ENCODE data around the gene MMP20. TPM values are rescaled to one million over a fixed set of nuclear protein-coding genes. Genes with fewer than 3 reads are reported as not detected.

MMP20 gene
- total and polyA plus RNA-seq, 2 experiments from 2014 or later, result not detected

DNA sequence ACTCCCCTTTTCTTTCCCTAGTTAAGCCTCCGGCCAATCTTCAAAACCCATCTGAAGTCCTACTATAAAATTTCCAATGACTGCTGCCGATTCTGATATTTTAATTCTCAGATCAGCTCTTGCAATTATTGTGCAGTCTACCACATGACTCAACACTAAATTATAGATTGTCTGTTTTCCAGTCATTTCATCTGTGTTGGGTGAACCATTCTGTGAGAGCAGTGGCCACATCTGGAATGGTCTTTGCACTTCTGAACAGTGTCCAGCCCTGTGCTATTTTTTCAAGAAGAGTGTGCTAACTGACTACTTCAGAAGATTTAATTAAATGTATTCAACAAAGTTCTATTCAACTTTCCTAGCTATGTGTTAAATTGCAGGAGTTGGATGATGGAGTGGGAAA, 47.4 kb downstream of the MMP20 start:
- no peak for TF ChIP-seq EZH2phosphoT487 (IDR thresholded peaks at IDR 0.05; ENCODE audit: insufficient read depth, low read depth)
- in situ Hi-C loops (cut with MboI), result no loop called here
- Histone ChIP-seq H3K4me1 (ENCODE audit: insufficient read depth) (0 out of 2 replicates have a peak, but pooled peaks cover 5% of the 10 kb centered on the region), H3K9ac (no peak overlapping the region), H3K4me3 (no peak overlapping the region), H3K27me3 (replicated peaks; ENCODE audit: insufficient read depth) (no peaks in the 10 kb centered on the region), H3K9me2 (ENCODE audit: insufficient read depth) (no peaks in the 10 kb centered on the region), H3K9me3 (ENCODE audit: low read depth) (no peaks in the 10 kb centered on the region), H3K4me2 (ENCODE audit: unreplicated experiment) (no peak overlapping the region), H3K27ac (no peak overlapping the region), H3F3A (ENCODE audit: insufficient read depth) (no peaks in the 10 kb centered on the region), H4K20me1 (ENCODE audit: insufficient read depth) (no peaks in the 10 kb centered on the region), H3K79me2 (ENCODE audit: insufficient read depth) (no peaks in the 10 kb centered on the region), H2AFZ (no peak overlapping the region), H3K36me3 (ENCODE audit: low read depth) (no peaks in the 10 kb centered on the region)
- WGBS, 2 experiments (ENCODE audit: low coverage in 1 of 2, low lambda C conversion rate in 2 of 2, missing lambda C conversion rate in 2 of 2), result 31% methylated on average over 2 of the region's 2 CpGs
- DNase-seq, result no peak

DNA sequence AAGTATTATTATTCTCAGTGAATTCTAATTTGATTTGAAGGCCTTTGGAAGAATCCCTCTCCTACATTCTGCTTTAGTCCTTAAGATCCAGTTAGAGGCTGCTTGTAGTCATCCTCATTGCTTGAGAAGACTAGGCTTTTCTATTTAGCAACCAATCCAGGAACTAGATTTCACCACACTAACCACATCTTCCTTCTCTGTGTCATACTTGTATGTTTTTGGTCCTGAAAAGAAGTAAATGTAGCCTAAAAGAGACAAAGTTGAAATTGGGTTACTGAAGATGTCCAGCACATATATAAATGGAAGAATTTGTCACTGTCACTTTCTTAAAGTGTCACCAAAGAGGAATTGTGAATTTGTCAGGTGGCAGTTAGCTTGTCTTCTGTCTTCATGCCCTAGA, 48.0 kb downstream of the MMP20 start:
- Histone ChIP-seq H3K27me3 (replicated peaks; ENCODE audit: insufficient read depth) (no peaks in the 10 kb centered on the region), H3K27ac (no peak overlapping the region), H3K9me3 (ENCODE audit: low read depth) (no peaks in the 10 kb centered on the region), H3K9me2 (ENCODE audit: insufficient read depth) (no peaks in the 10 kb centered on the region), H3K79me2 (ENCODE audit: insufficient read depth) (no peaks in the 10 kb centered on the region), H3K4me2 (ENCODE audit: unreplicated experiment) (no peak overlapping the region), H2AFZ (no peak overlapping the region), H3F3A (ENCODE audit: insufficient read depth) (no peaks in the 10 kb centered on the region), H3K36me3 (ENCODE audit: low read depth) (no peaks in the 10 kb centered on the region), H3K9ac (no peak overlapping the region), H3K4me1 (ENCODE audit: insufficient read depth) (0 out of 2 replicates have a peak, but pooled peaks cover 5% of the 10 kb centered on the region), H3K4me3 (no peak overlapping the region), H4K20me1 (ENCODE audit: insufficient read depth) (no peaks in the 10 kb centered on the region)
- peak; percentile 57 for DNase-seq
- in situ Hi-C loops (cut with MboI), result no loop called here
- TF ChIP-seq EZH2 (IDR thresholded peaks at IDR 0.05; ENCODE audit: insufficient read depth, poor library complexity, severe bottlenecking) (no peak), EZH2phosphoT487 (IDR thresholded peaks at IDR 0.05; ENCODE audit: insufficient read depth, low read depth) (no peak)

DNA sequence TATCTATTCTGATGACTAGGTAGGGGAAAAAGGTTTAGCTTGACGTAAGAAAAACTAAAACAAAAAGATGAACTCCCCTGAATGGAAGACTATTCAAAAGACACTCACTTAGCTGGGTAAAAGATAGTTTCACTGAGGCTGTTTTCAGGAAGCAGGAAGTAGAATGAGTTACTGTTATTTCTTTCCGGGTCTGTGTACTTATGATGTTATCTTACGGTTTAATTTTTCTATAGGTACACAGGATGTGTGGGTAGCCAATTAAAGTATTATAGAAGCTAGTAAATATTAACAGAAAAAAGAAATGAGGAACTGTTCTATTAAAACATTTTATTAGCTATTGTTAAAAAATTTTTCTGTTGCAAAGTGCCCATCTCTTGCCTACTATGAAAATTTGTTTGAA, 48.8 kb downstream of the MMP20 start:
- Histone ChIP-seq H2AFZ (no peak overlapping the region), H3K27ac (no peak overlapping the region), H3K27me3 (replicated peaks; ENCODE audit: insufficient read depth) (no peaks in the 10 kb centered on the region), H3K4me2 (ENCODE audit: unreplicated experiment) (no peak overlapping the region), H3K4me1 (ENCODE audit: insufficient read depth) (0 out of 2 replicates have a peak, but pooled peaks cover 5% of the 10 kb centered on the region), H3F3A (ENCODE audit: insufficient read depth) (no peaks in the 10 kb centered on the region), H4K20me1 (ENCODE audit: insufficient read depth) (no peaks in the 10 kb centered on the region), H3K36me3 (ENCODE audit: low read depth) (no peaks in the 10 kb centered on the region), H3K9me3 (ENCODE audit: low read depth) (no peaks in the 10 kb centered on the region), H3K4me3 (no peak overlapping the region), H3K79me2 (ENCODE audit: insufficient read depth) (no peaks in the 10 kb centered on the region), H3K9ac (no peak overlapping the region), H3K9me2 (ENCODE audit: insufficient read depth) (no peaks in the 10 kb centered on the region)
- in situ Hi-C loops (cut with MboI), result no loop called here
- TF ChIP-seq EZH2 (IDR thresholded peaks at IDR 0.05; ENCODE audit: insufficient read depth, poor library complexity, severe bottlenecking) (no peak), EZH2phosphoT487 (IDR thresholded peaks at IDR 0.05; ENCODE audit: insufficient read depth, low read depth) (no peak)
- 94 to 95% methylated on average over 3 of the region's 3 CpGs for WGBS, 2 experiments (ENCODE audit: low coverage in 1 of 2, low lambda C conversion rate in 2 of 2, missing lambda C conversion rate in 2 of 2)
- no peak for DNase-seq

DNA sequence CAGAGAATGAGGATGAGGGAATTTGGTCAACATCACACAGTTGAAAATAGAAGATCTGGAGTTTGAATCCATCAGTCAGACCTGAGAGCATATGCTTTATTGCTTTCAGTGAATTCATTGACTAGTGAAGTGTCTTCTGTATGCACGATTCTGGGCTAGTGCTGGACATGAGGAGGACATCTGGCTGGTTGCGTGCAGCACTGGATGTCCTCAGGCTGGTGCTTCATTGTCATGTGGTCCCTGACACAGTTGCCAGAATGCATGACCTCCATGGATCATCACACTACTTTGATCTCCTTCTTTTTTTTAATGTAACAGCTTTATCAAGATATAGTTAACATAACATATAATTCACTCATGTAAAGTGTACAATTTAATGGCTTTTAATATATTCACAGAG, 50.1 kb downstream of the MMP20 start:
- WGBS, 2 experiments (ENCODE audit: low coverage in 1 of 2, low lambda C conversion rate in 2 of 2, missing lambda C conversion rate in 2 of 2), result 13 to 17% methylated on average over 2 of the region's 2 CpGs

DNA sequence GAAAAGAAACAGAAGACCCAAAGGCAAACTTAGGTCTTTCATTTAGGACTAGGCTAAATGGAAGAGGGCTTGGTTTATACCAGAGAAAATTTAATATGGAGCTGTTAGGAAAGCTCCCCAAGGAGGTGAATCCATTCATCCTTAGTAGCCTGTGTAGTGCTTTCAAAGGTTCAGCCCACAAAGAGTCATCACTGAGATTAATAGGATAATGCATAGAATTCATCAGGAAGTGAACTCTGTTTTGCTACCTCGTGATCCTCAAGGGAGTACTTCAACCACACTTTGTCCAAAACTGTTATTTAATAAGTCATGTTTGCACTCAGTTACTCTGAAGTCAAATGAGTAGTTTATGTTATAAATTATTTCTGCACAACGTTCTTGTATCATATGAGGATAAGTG, 51.3 kb downstream of the MMP20 start:
- no peak overlapping the region for H3K4me2 ChIP-seq (ENCODE audit: unreplicated experiment)
- no peak for TF ChIP-seq EZH2 (IDR thresholded peaks at IDR 0.05; ENCODE audit: insufficient read depth, poor library complexity, severe bottlenecking)
- TF ChIP-seq EZH2phosphoT487 (IDR thresholded peaks at IDR 0.05; ENCODE audit: insufficient read depth, low read depth), result no peak
- no peaks in the 10 kb centered on the region for H3K27me3 ChIP-seq (replicated peaks; ENCODE audit: insufficient read depth)
- no peak overlapping the region for H2AFZ ChIP-seq
- H3K36me3 ChIP-seq (ENCODE audit: low read depth), result no peaks in the 10 kb centered on the region
- no peak for DNase-seq
- no peaks in the 10 kb centered on the region for H3K4me1 ChIP-seq (ENCODE audit: insufficient read depth)
- no peaks in the 10 kb centered on the region for H3K9me2 ChIP-seq (ENCODE audit: insufficient read depth)
- H3K79me2 ChIP-seq (ENCODE audit: insufficient read depth), result no peaks in the 10 kb centered on the region
- no peaks in the 10 kb centered on the region for H3F3A ChIP-seq (ENCODE audit: insufficient read depth)
- in situ Hi-C loops (cut with MboI), result no loop called here
- no peak overlapping the region for H3K9ac ChIP-seq
- H4K20me1 ChIP-seq (ENCODE audit: insufficient read depth), result no peaks in the 10 kb centered on the region
- H3K27ac ChIP-seq, result no peak overlapping the region
- 17 to 20% methylated on average over 2 of the region's 2 CpGs for whole genome bisulfite sequencing, 2 experiments (ENCODE audit: low coverage in 1 of 2, low lambda C conversion rate in 2 of 2, missing lambda C conversion rate in 2 of 2)
- no peak overlapping the region for H3K4me3 ChIP-seq
- H3K9me3 ChIP-seq (ENCODE audit: low read depth), result no peaks in the 10 kb centered on the region

More for the DNA sequence above, 50.1 kb downstream of the MMP20 start:
- no peaks in the 10 kb centered on the region for H3K9me3 ChIP-seq (ENCODE audit: low read depth)
- no peak for TF ChIP-seq EZH2phosphoT487 (IDR thresholded peaks at IDR 0.05; ENCODE audit: insufficient read depth, low read depth)
- TF ChIP-seq EZH2 (IDR thresholded peaks at IDR 0.05; ENCODE audit: insufficient read depth, poor library complexity, severe bottlenecking), result no peak
- H3K4me3 ChIP-seq, result no peak overlapping the region
- no peak overlapping the region for H3K4me2 ChIP-seq (ENCODE audit: unreplicated experiment)
- no peak overlapping the region for H2AFZ ChIP-seq
- H3K27ac ChIP-seq, result no peak overlapping the region
- H4K20me1 ChIP-seq (ENCODE audit: insufficient read depth), result no peaks in the 10 kb centered on the region
- H3K36me3 ChIP-seq (ENCODE audit: low read depth), result no peaks in the 10 kb centered on the region
- 0 out of 2 replicates have a peak, but pooled peaks cover 2% of the 10 kb centered on the region for H3K4me1 ChIP-seq (ENCODE audit: insufficient read depth)
- no peaks in the 10 kb centered on the region for H3K79me2 ChIP-seq (ENCODE audit: insufficient read depth)
- H3F3A ChIP-seq (ENCODE audit: insufficient read depth), result no peaks in the 10 kb centered on the region
- peak; percentile 10 for DNase-seq
- H3K9me2 ChIP-seq (ENCODE audit: insufficient read depth), result no peaks in the 10 kb centered on the region
- H3K9ac ChIP-seq, result no peak overlapping the region
- in situ Hi-C loops (cut with MboI), result no loop called here
- no peaks in the 10 kb centered on the region for H3K27me3 ChIP-seq (replicated peaks; ENCODE audit: insufficient read depth)
